WTC11 (cell line): Measurements from ENCODE around the gene C1QTNF2. TPM values are rescaled to one million over a fixed set of nuclear protein-coding genes. Genes with fewer than 3 reads are reported as not detected.

Experiments
- ATAC-seq: fragments of 200-7000 bp; cut with Tn5 transposase; 2 replicates; pipeline ENCODE4 v1.10.0; 2021; ENCODE audit warnings: mild to moderate bottlenecking, moderate library complexity
- CTCF ChIA-PET: fragments of 300-600 bp; sonication (Branson Sonifier 250); formaldehyde crosslinking; loops from one replicate; lab custom pipeline; 2021; ENCODE audit warnings: antibody characterized with exemption; lab: Charles Lee
- POLR2A ChIA-PET: fragments of 350-600 bp; sonication (Branson Sonifier 250); formaldehyde crosslinking; loops from one replicate; lab custom pipeline; 2021; ENCODE audit warnings: antibody characterized with exemption; lab: Charles Lee
- DNase-seq: peaks from one replicate; pipeline ENCODE4 v3.0.0; 2021; ENCODE audit warnings: low spot score
- H3K27ac Mint-ChIP-seq: 2 replicates; pipeline ENCODE4 v1.8.0; 2021; ENCODE audit warnings: mixed read lengths
- H3K27me3 Mint-ChIP-seq: 2 replicates; pipeline ENCODE4 v1.8.0; 2021; ENCODE audit warnings: low read depth, mild to moderate bottlenecking, moderate library complexity, mixed read lengths
- H3K36me3 Mint-ChIP-seq: 2 replicates; pipeline ENCODE4 v1.8.0; 2021; ENCODE audit warnings: mixed read lengths
- H3K4me1 Mint-ChIP-seq: 2 replicates; pipeline ENCODE4 v1.8.0; 2022; ENCODE audit warnings: mixed read lengths
- H3K4me3 Mint-ChIP-seq: 2 replicates; pipeline ENCODE4 v1.8.0; 2021; ENCODE audit warnings: mild to moderate bottlenecking, moderate library complexity, mixed read lengths
- H3K9me3 Mint-ChIP-seq: 2 replicates; pipeline ENCODE4 v1.8.0; 2021; ENCODE audit warnings: mixed read lengths
- ATF2 ChIP-seq: sonication (generic); formaldehyde crosslinking; IDR thresholded peaks from 2 replicates; pipeline ENCODE4 v1.8.1; 2022; ENCODE audit warnings: low read depth, missing genetic modification reagents, borderline replicate concordance
- ATF3 ChIP-seq: sonication (generic); formaldehyde crosslinking; conservative IDR thresholded peaks from 2 replicates; pipeline ENCODE4 v1.8.1; 2022; ENCODE audit warnings: mild to moderate bottlenecking, missing genetic modification reagents
- E2F1 ChIP-seq: sonication (generic); formaldehyde crosslinking; IDR thresholded peaks from 2 replicates; pipeline ENCODE4 v1.8.0; 2022; ENCODE audit warnings: mild to moderate bottlenecking, missing genetic modification reagents
- FOXP1 ChIP-seq: sonication (generic); formaldehyde crosslinking; IDR thresholded peaks from 2 replicates; pipeline ENCODE4 v1.8.0; 2022; ENCODE audit warnings: missing genetic modification reagents, mild to moderate bottlenecking, moderate library complexity, borderline replicate concordance
- KAT7 ChIP-seq: sonication (generic); formaldehyde crosslinking; IDR thresholded peaks from 2 replicates; pipeline ENCODE4 v1.8.1; 2023; ENCODE audit warnings: missing genetic modification reagents, mild to moderate bottlenecking, borderline replicate concordance
- MAX ChIP-seq: sonication (generic); formaldehyde crosslinking; IDR thresholded peaks from 2 replicates; pipeline ENCODE4 v1.8.0; 2022; ENCODE audit warnings: mild to moderate bottlenecking, missing genetic modification reagents
- MLX ChIP-seq: sonication (generic); formaldehyde crosslinking; IDR thresholded peaks from 2 replicates; pipeline ENCODE4 v1.8.1; 2023; ENCODE audit warnings: mild to moderate bottlenecking, missing genetic modification reagents, moderate library complexity
- NR3C1 ChIP-seq: sonication (generic); formaldehyde crosslinking; conservative IDR thresholded peaks from 2 replicates; pipeline ENCODE4 v1.8.1; 2023; ENCODE audit warnings: low read depth, mild to moderate bottlenecking, missing genetic modification reagents
- PREB ChIP-seq: sonication (generic); formaldehyde crosslinking; IDR thresholded peaks from 2 replicates; pipeline ENCODE4 v1.8.1; 2022; ENCODE audit warnings: mild to moderate bottlenecking, missing genetic modification reagents, moderate library complexity, borderline replicate concordance
- PRRX2 ChIP-seq: fragments of 250-450 bp; sonication (Bioruptor Pico); IDR thresholded peaks from 2 replicates; pipeline ENCODE4 v1.8.0; 2021; ENCODE audit warnings: mild to moderate bottlenecking
- RELA ChIP-seq: sonication (generic); formaldehyde crosslinking; IDR thresholded peaks from 2 replicates; pipeline ENCODE4 v1.8.1; 2022; ENCODE audit warnings: missing genetic modification reagents, mild to moderate bottlenecking, borderline replicate concordance
- SP1 ChIP-seq: sonication (generic); formaldehyde crosslinking; conservative IDR thresholded peaks from 2 replicates; pipeline ENCODE4 v1.8.1; 2022; ENCODE audit warnings: missing genetic modification reagents
- TEAD1 ChIP-seq: sonication (generic); formaldehyde crosslinking; IDR thresholded peaks from 2 replicates; pipeline ENCODE4 v1.8.0; 2022; ENCODE audit warnings: mild to moderate bottlenecking, missing genetic modification reagents
- TEAD4 ChIP-seq: sonication (generic); formaldehyde crosslinking; IDR thresholded peaks from 2 replicates; pipeline ENCODE4 v1.8.0; 2022; ENCODE audit warnings: mild to moderate bottlenecking, missing genetic modification reagents
- TP53 ChIP-seq: sonication (generic); formaldehyde crosslinking; IDR thresholded peaks from 2 replicates; pipeline ENCODE4 v1.8.1; 2023; ENCODE audit warnings: mild to moderate bottlenecking, missing genetic modification reagents
- USF1 ChIP-seq: sonication (generic); formaldehyde crosslinking; IDR thresholded peaks from 2 replicates; pipeline ENCODE4 v1.8.0; 2022; ENCODE audit warnings: mild to moderate bottlenecking, missing genetic modification reagents
- ZNF121 ChIP-seq: sonication (generic); formaldehyde crosslinking; IDR thresholded peaks from 2 replicates; pipeline ENCODE4 v1.8.0; 2023; ENCODE audit warnings: missing genetic modification reagents
- ZNF416 ChIP-seq: fragments of 250-450 bp; sonication (Bioruptor Pico); IDR thresholded peaks from 2 replicates; pipeline ENCODE4 v1.9.0; 2021; ENCODE audit warnings: mild to moderate bottlenecking, inconsistent platforms
- ZNF671 ChIP-seq: fragments of 250-450 bp; sonication (Bioruptor Pico); IDR thresholded peaks from 2 replicates; pipeline ENCODE4 v1.8.0; 2021; ENCODE audit warnings: mild to moderate bottlenecking
- total RNA-seq: library from RNA; stranded (reverse); gene quantifications from 3 replicates; pipeline ENCODE4 v1.2.3, GENCODE V29; 2021
- TF ChIP-seq, protein P1 (sequence below): sonication (generic); formaldehyde crosslinking; IDR thresholded peaks from 2 replicates; pipeline ENCODE4 v1.8.1; 2023; ENCODE audit warnings: mild to moderate bottlenecking, missing genetic modification reagents
- TF ChIP-seq, protein P2 (sequence below): fragments of 250-450 bp; sonication (Bioruptor Pico); IDR thresholded peaks from 2 replicates; pipeline ENCODE4 v2.1.2; 2022; ENCODE audit warnings: mild to moderate bottlenecking, moderate library complexity

C1QTNF2 gene
- total RNA-seq, 1 experiment from 2014 or later = 0.52 TPM

GRCh38 chr5:160360310-160360709 lies 10.1 kb downstream of the C1QTNF2 start:
- no peaks in the 10 kb centered on the region; the same call in 1 of the 2 replicates for H3K27me3 Mint-ChIP-seq
- H3K27ac Mint-ChIP-seq = no peak overlapping the region
- peaks cover 18% of the 10 kb centered on the region for H3K4me1 Mint-ChIP-seq
- POLR2A ChIA-PET = no interaction called here
- TF ChIP-seq SP1 = no peak
- TF ChIP-seq ZNF121 = no peak
- no peak for TF ChIP-seq USF1 (CRISPR knock-in tag)
- no peak for TF ChIP-seq RELA (CRISPR knock-in tag)
- TF ChIP-seq, protein P1, sequence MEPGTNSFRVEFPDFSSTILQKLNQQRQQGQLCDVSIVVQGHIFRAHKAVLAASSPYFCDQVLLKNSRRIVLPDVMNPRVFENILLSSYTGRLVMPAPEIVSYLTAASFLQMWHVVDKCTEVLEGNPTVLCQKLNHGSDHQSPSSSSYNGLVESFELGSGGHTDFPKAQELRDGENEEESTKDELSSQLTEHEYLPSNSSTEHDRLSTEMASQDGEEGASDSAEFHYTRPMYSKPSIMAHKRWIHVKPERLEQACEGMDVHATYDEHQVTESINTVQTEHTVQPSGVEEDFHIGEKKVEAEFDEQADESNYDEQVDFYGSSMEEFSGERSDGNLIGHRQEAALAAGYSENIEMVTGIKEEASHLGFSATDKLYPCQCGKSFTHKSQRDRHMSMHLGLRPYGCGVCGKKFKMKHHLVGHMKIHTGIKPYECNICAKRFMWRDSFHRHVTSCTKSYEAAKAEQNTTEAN (CRISPR knock-in tag) = no peak
- DNase-seq = no peak
- H3K9me3 Mint-ChIP-seq = no peaks in the 10 kb centered on the region
- H3K36me3 Mint-ChIP-seq = no peaks in the 10 kb centered on the region
- CTCF ChIA-PET = interaction anchor here (0.6 to 1.7 kb wide), 11 partner anchors 10 to 339 kb away, joined by 3 to 13 read pairs (median 4); partner anchors contain the start of gene C1QTNF2
- no peak overlapping the region for H3K4me3 Mint-ChIP-seq
- peak; percentile 87 for ATAC-seq

DNA sequence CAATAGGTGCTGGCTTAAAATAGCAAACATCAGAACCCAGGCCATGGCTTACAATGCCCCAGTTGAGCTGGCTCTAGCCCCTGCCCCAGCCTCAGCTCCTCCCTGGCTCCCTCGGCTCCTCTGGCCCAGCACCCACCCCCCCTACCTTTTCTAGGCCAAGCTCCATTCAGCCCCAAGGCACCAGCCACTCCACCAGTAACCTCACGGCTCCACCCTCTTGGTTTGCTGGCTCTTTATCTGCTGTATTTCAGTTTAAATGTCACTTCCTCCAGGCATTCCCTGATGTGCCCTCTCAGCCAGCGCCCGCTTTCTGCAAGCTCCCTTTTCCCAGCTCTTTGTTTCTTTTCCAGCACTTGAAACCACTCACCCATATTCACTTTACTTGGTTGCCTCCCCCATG lies 10.6 kb downstream of the C1QTNF2 start:
- no peak for DNase-seq
- H3K36me3 Mint-ChIP-seq = no peaks in the 10 kb centered on the region
- H3K9me3 Mint-ChIP-seq = no peaks in the 10 kb centered on the region
- H3K4me3 Mint-ChIP-seq = no peak overlapping the region
- H3K27me3 Mint-ChIP-seq = no peaks in the 10 kb centered on the region; the same call in 1 of the 2 replicates
- no peak overlapping the region for H3K27ac Mint-ChIP-seq
- peaks cover 18% of the 10 kb centered on the region for H3K4me1 Mint-ChIP-seq
- TF ChIP-seq PRRX2 (CRISPR knock-in tag) (no peak), TP53 (CRISPR knock-in tag) (no peak), NR3C1 (CRISPR knock-in tag) (no peak)
- ATAC-seq = peak; percentile 63
- ChIA-PET CTCF (interaction anchor here (0.7 to 1.7 kb wide), 10 partner anchors 10 to 338 kb away, joined by 3 to 13 read pairs (median 6); partner anchors contain the start of gene C1QTNF2), POLR2A (no interaction called here)

- H3K27ac Mint-ChIP-seq = no peak overlapping the region
- no peak for TF ChIP-seq TEAD4 (CRISPR knock-in tag)
- no peak for TF ChIP-seq ATF2 (CRISPR knock-in tag)
- no peak for TF ChIP-seq TEAD1 (CRISPR knock-in tag)
- TF ChIP-seq MLX (CRISPR knock-in tag) = no peak
- no peak for TF ChIP-seq PREB (CRISPR knock-in tag)
- TF ChIP-seq ATF3 (CRISPR knock-in tag) = no peak
- TF ChIP-seq, protein P2, sequence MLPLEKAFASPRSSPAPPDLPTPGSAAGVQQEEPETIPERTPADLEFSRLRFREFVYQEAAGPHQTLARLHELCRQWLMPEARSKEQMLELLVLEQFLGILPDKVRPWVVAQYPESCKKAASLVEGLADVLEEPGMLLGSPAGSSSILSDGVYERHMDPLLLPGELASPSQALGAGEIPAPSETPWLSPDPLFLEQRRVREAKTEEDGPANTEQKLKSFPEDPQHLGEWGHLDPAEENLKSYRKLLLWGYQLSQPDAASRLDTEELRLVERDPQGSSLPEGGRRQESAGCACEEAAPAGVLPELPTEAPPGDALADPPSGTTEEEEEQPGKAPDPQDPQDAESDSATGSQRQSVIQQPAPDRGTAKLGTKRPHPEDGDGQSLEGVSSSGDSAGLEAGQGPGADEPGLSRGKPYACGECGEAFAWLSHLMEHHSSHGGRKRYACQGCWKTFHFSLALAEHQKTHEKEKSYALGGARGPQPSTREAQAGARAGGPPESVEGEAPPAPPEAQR = no peak
- no peak for TF ChIP-seq ZNF416 (CRISPR knock-in tag)
- no peak for TF ChIP-seq ZNF671
- TF ChIP-seq E2F1 = no peak
- no peak for TF ChIP-seq KAT7 (CRISPR knock-in tag)
- no peak for TF ChIP-seq MAX
- TF ChIP-seq FOXP1 (CRISPR knock-in tag) = no peak
- TF ChIP-seq, all 79 proteins: peak for 0
- POLR2A ChIA-PET = no interaction called here
- no peaks in the 10 kb centered on the region for H3K36me3 Mint-ChIP-seq
- no peaks in the 10 kb centered on the region for H3K9me3 Mint-ChIP-seq
- CTCF ChIA-PET = interaction anchor here (1.1 to 1.7 kb wide), 7 partner anchors 11 to 337 kb away, joined by 3 to 13 read pairs (median 10); partner anchors contain the start of gene C1QTNF2
- H3K27me3 Mint-ChIP-seq = no peaks in the 10 kb centered on the region; the same call in 1 of the 2 replicates
- no peak for DNase-seq
- peaks cover 18% of the 10 kb centered on the region for H3K4me1 Mint-ChIP-seq
- no peak overlapping the region for H3K4me3 Mint-ChIP-seq
- ATAC-seq = no peak
These were observed 11.2 kb downstream of the C1QTNF2 start for GRCh38 chr5:160359242-160359641.
